HepG2 (cell line): ENCODE results near the gene TM4SF1. TPM values are rescaled to one million over a fixed set of nuclear protein-coding genes. Genes with fewer than 3 reads are reported as not detected.

Experiments
- AGO1 ChIP-seq: fragments of 200-400 bp; formaldehyde crosslinking; IDR thresholded peaks from 2 replicates; pipeline ENCODE4 v1.6.1; 2017; ENCODE audit warnings: mild to moderate bottlenecking, low read depth, low read length, moderate library complexity; ENCODE audit not compliant: poor library complexity, severe bottlenecking
- EP300 ChIP-seq, 3 experiments: sonication (generic) in 1 of 3; formaldehyde crosslinking in 1 of 3; IDR thresholded peaks; 2 replicates each; pipeline versions ENCODE4 v1.5.1 to v1.6.1; 2011 to 2020; ENCODE audit warnings: low read depth in 2 of 3, low read length in 2 of 3, borderline replicate concordance in 1 of 3, improper control_type of control experiment in 1 of 3, mild to moderate bottlenecking in 1 of 3, missing genetic modification reagents in 1 of 3, moderate library complexity in 1 of 3
- ESRRA ChIP-seq: sonication (generic); formaldehyde crosslinking; IDR thresholded peaks from 2 replicates; pipeline ENCODE4 v1.5.1; 2020; ENCODE audit warnings: mild to moderate bottlenecking, low read depth, missing genetic modification reagents
- GABPA ChIP-seq, 2 experiments: IDR thresholded peaks; 2 replicates each; pipeline ENCODE4 v1.6.1; 2011 to 2016; ENCODE audit warnings: low read depth in 2 of 2, low read length in 1 of 2, missing biosample characterization in 1 of 2, missing genetic modification characterization in 1 of 2
- HOXA3 ChIP-seq: sonication (generic); formaldehyde crosslinking; IDR thresholded peaks from 2 replicates; pipeline ENCODE4 v1.5.0; 2020; ENCODE audit warnings: missing genetic modification reagents
- KAT7 ChIP-seq: IDR thresholded peaks from 2 replicates; pipeline ENCODE4 v1.6.1; 2018; ENCODE audit warnings: borderline replicate concordance, missing compliant biosample characterization
- KDM1A ChIP-seq: IDR thresholded peaks from 2 replicates; pipeline ENCODE4 v1.6.1; 2016; ENCODE audit warnings: missing compliant biosample characterization
- LCORL ChIP-seq, 2 experiments: fragments of 450-650 bp in 1 of 2; sonication (generic) in 1 of 2; formaldehyde crosslinking in 1 of 2; IDR thresholded peaks; 2 replicates each; pipeline versions ENCODE4 v1.5.0 to v1.6.1; 2017 to 2020; ENCODE audit warnings: antibody characterized with exemption in 1 of 2, missing genetic modification reagents in 1 of 2
- MEIS1 ChIP-seq: sonication (generic); formaldehyde crosslinking; IDR thresholded peaks from 2 replicates; pipeline ENCODE4 v1.9.0; 2021; ENCODE audit warnings: mild to moderate bottlenecking, missing genetic modification reagents, moderate library complexity, borderline replicate concordance
- MLLT10 ChIP-seq: sonication (generic); formaldehyde crosslinking; IDR thresholded peaks from 2 replicates; pipeline ENCODE4 v1.4.0; 2020; ENCODE audit warnings: missing genetic modification reagents
- NFIC ChIP-seq: IDR thresholded peaks from 2 replicates; pipeline ENCODE4 v1.6.1; 2012; ENCODE audit warnings: mild to moderate bottlenecking, low read length, inconsistent platforms
- SALL1 ChIP-seq: sonication (generic); formaldehyde crosslinking; IDR thresholded peaks from 2 replicates; pipeline ENCODE4 v1.8.0; 2022; ENCODE audit warnings: mild to moderate bottlenecking, missing genetic modification reagents
- SAP130 ChIP-seq: IDR thresholded peaks from 2 replicates; pipeline ENCODE4 v1.6.1; 2016; ENCODE audit warnings: low read depth
- SKI ChIP-seq: fragments of 450-650 bp; IDR thresholded peaks from one replicate; pipeline ENCODE4 v1.6.1; 2018; ENCODE audit warnings: mild to moderate bottlenecking; ENCODE audit not compliant: partially characterized antibody
- SNAI1 ChIP-seq: sonication (generic); formaldehyde crosslinking; IDR thresholded peaks from 2 replicates; pipeline ENCODE4 v1.5.0; 2020; ENCODE audit warnings: mild to moderate bottlenecking, missing genetic modification reagents, borderline replicate concordance
- SOX5 ChIP-seq: IDR thresholded peaks from 2 replicates; pipeline ENCODE4 v1.6.1; 2016; ENCODE audit warnings: borderline replicate concordance
- SP5 ChIP-seq: IDR thresholded peaks from 2 replicates; pipeline ENCODE4 v1.6.1; 2016; ENCODE audit warnings: low read depth, borderline replicate concordance
- SPEN ChIP-seq: sonication (generic); formaldehyde crosslinking; IDR thresholded peaks from 2 replicates; pipeline ENCODE4 v1.5.1; 2020; ENCODE audit warnings: low read depth, mild to moderate bottlenecking, missing genetic modification reagents
- TBX2 ChIP-seq: sonication (generic); formaldehyde crosslinking; IDR thresholded peaks from 2 replicates; pipeline ENCODE4 v1.5.0; 2020; ENCODE audit warnings: missing genetic modification reagents, mild to moderate bottlenecking, borderline replicate concordance
- ZBTB20 ChIP-seq: sonication (generic); formaldehyde crosslinking; IDR thresholded peaks from 2 replicates; pipeline ENCODE4 v1.8.1; 2023; ENCODE audit warnings: missing genetic modification reagents, low read depth, mild to moderate bottlenecking, borderline replicate concordance
- ZFP82 ChIP-seq: sonication (generic); formaldehyde crosslinking; IDR thresholded peaks from 2 replicates; pipeline ENCODE4 v1.5.1; 2020; ENCODE audit warnings: mild to moderate bottlenecking, missing genetic modification reagents, borderline replicate concordance
- ZNF251 ChIP-seq: sonication (generic); formaldehyde crosslinking; IDR thresholded peaks from 2 replicates; pipeline ENCODE4 v1.9.0; 2021; ENCODE audit warnings: mild to moderate bottlenecking, missing genetic modification reagents
- polyA plus RNA-seq, 8 experiments: library from polyadenylated mRNA; depleted of rRNA in 3 of 8; stranded (reverse) in 7 of 8; unstranded in 1 of 8; fragments of >200 nt; fragmentation: Illumina TruSeq in 4 of 8; extraction: Trizol in 4 of 8; gene quantifications; 2 replicates each; pipeline versions ENCODE4 v1.2.1 to v1.2.3, GENCODE V29; 2011 to 2016; ENCODE audit warnings: low read depth in 4 of 8, missing spikeins in 1 of 8, mixed read lengths in 1 of 8; ENCODE audit not compliant: insufficient read depth in 1 of 8
- total RNA-seq, 5 experiments: library from RNA; depleted of rRNA; stranded (reverse); fragments of >200 nt; fragmentation: Illumina TruSeq; extraction: Trizol; gene quantifications; 2 replicates each; pipeline ENCODE4 v1.2.3, GENCODE V29; 2016; ENCODE audit warnings: low read depth in 1 of 5
- TF ChIP-seq, protein P1 (sequence below): IDR thresholded peaks from 2 replicates; pipeline ENCODE4 v1.6.1; 2016; ENCODE audit warnings: mild to moderate bottlenecking
- TF ChIP-seq, protein P2 (sequence below): sonication (generic); formaldehyde crosslinking; IDR thresholded peaks from 2 replicates; pipeline ENCODE4 v1.4.0; 2020; ENCODE audit warnings: missing genetic modification reagents

Gene TM4SF1
- total and polyA plus RNA-seq, 2 of the 13 experiments (the other 11 are each of a cell fraction or from before 2014, with no cell fraction given): 431 to 1,359 TPM

DNA sequence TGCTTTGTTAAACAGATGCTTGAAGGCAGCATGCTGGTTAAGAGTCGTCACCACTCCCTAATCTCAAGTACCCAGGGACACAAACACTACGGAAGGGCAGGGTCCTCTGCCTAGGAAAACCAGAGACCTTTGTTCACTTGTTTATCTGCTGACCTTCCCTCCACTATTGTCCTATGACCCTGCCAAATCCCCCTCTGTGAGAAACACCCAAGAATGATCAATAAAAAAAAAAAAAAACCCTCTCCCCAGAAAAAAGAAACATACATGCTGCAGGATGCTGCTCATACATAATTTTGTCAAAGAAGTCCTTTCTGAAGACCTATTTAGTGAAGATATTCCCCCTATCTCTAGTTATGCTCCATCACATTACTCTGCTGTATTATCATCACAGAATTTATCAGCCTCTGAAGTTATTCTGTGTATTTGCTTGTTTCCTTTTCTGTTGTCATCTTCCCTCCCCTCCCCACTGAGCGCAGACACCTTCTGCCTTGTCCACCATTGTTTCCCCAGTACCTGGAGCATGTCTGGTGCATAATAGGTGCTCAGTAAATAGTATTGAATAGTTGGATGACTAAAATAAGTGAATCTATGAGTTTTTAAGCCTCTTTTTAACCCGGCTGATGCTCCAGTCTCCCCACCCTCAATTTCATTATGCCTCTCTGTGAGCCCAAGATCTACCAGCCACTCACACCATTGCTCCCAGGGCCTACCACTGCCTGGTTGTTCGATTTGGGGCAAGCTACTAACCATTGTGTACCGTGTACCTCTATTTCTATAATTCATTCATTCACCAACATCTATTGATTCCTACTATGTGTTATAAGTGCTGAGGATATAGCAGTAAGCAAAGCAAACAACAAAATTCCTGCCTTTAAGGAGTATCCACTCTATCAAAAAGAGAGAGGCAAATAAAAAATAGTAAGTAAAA lies 4.0 kb upstream of the TM4SF1 start (continued):
- TF ChIP-seq KAT7 (CRISPR knock-in tag) (0 out of 2 replicates have a peak, but pooled peaks have one; percentile 32), ZFP82 (CRISPR knock-in tag) (no peak), NFIC (peak; percentile 43; the same call in 1 of the 2 replicates), EP300 (IDR thresholded peaks at IDR 0.05; ENCODE audit: low read depth in 2 of 2, low read length in 2 of 2) (peak in 1 of 2 experiments; percentile 61; a peak in 2 of 4 replicates), EP300 (CRISPR knock-in tag; IDR thresholded peaks at IDR 0.05; ENCODE audit: borderline replicate concordance) (no peak), SOX5 (peak; percentile 89), AGO1 (no peak), TBX2 (CRISPR knock-in tag) (peak; percentile 59; the same call in 1 of the 2 replicates), SALL1 (CRISPR knock-in tag) (peak; percentile 66; the same call in 1 of the 2 replicates), HOXA3 (peak; percentile 48; the same call in 1 of the 2 replicates), SPEN (peak; percentile 40; the same call in 1 of the 2 replicates), SP5 (CRISPR knock-in tag) (0 out of 2 replicates have a peak, but pooled peaks have one; percentile 30), ZBTB20 (CRISPR knock-in tag) (no peak), LCORL (IDR thresholded peaks at IDR 0.05) (no peak), LCORL (CRISPR knock-in tag; IDR thresholded peaks at IDR 0.05) (peak; percentile 78), SKI (no peak), MEIS1 (CRISPR knock-in tag) (0 out of 2 replicates have a peak, but pooled peaks have one; percentile 19), MLLT10 (CRISPR knock-in tag) (no peak), SNAI1 (no peak), KDM1A (CRISPR knock-in tag) (no peak), GABPA (IDR thresholded peaks at IDR 0.05; ENCODE audit: low read depth, low read length) (no peak), GABPA (CRISPR knock-in tag; IDR thresholded peaks at IDR 0.05; ENCODE audit: low read depth) (0 out of 2 replicates have a peak, but pooled peaks have one; percentile 8), ESRRA (CRISPR knock-in tag) (peak; percentile 39; the same call in 1 of the 2 replicates), SAP130 (peak; percentile 46; the same call in 1 of the 2 replicates), ZNF251 (CRISPR knock-in tag) (no peak)
- TF ChIP-seq, protein P1, sequence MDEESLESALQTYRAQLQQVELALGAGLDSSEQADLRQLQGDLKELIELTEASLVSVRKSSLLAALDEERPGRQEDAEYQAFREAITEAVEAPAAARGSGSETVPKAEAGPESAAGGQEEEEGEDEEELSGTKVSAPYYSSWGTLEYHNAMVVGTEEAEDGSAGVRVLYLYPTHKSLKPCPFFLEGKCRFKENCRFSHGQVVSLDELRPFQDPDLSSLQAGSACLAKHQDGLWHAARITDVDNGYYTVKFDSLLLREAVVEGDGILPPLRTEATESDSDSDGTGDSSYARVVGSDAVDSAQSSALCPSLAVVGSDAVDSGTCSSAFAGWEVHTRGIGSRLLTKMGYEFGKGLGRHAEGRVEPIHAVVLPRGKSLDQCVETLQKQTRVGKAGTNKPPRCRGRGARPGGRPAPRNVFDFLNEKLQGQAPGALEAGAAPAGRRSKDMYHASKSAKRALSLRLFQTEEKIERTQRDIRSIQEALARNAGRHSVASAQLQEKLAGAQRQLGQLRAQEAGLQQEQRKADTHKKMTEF (CRISPR knock-in tag): peak; percentile 50; the same call in 1 of the 2 replicates
- TF ChIP-seq, protein P2, sequence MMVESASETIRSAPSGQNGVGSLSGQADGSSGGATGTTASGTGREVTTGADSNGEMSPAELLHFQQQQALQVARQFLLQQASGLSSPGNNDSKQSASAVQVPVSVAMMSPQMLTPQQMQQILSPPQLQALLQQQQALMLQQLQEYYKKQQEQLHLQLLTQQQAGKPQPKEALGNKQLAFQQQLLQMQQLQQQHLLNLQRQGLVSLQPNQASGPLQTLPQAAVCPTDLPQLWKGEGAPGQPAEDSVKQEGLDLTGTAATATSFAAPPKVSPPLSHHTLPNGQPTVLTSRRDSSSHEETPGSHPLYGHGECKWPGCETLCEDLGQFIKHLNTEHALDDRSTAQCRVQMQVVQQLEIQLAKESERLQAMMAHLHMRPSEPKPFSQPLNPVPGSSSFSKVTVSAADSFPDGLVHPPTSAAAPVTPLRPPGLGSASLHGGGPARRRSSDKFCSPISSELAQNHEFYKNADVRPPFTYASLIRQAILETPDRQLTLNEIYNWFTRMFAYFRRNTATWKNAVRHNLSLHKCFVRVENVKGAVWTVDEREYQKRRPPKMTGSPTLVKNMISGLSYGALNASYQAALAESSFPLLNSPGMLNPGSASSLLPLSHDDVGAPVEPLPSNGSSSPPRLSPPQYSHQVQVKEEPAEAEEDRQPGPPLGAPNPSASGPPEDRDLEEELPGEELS: peak; percentile 71; the same call in 1 of the 2 replicates
